Gastrocnemius medialis (tissue), 4 donors: ENCODE measurements around the gene CMTM2. TPM values are rescaled to one million over a fixed set of nuclear protein-coding genes. Genes with fewer than 3 reads are reported as not detected.

Experiments
- ATAC-seq, 2 donors: fragments of 150-250 bp; one replicate each; pipeline ENCODE4 v1.9.1; 2016
- DNase-seq, 2 donors: peaks; one replicate each; pipeline ENCODE4 v3.0.0-alpha.2; 2019
- H3K27ac ChIP-seq, 4 donors: fragments of 200-600 bp; sonication (generic); 1 replicate in 1 of 4; 2 replicates in 3 of 4; pipeline ENCODE4 v1.5.1; 2016 to 2018; ENCODE audit warnings: mild to moderate bottlenecking in 2 of 4, moderate library complexity in 1 of 4
- H3K27me3 ChIP-seq, 3 donors: fragments of 200-600 bp; sonication (generic) in 2 of 3; 1 replicate in 1 of 3; 2 replicates in 2 of 3; pipeline versions ENCODE4 v1.5.1 to v1.6.0; 2016 to 2019; ENCODE audit warnings: mild to moderate bottlenecking in 1 of 3, moderate library complexity in 1 of 3
- H3K36me3 ChIP-seq, 2 donors: fragments of 200-600 bp; sonication (generic) in 1 of 2; one replicate each; pipeline ENCODE4 v1.5.1; 2017 to 2018
- H3K4me1 ChIP-seq, 2 donors: fragments of 200-600 bp; sonication (generic) in 1 of 2; one replicate each; pipeline ENCODE4 v1.5.1; 2016 to 2017; ENCODE audit warnings: mild to moderate bottlenecking in 2 of 2
- H3K4me3 ChIP-seq, 4 donors: fragments of 200-600 bp; sonication (generic) in 3 of 4; 1 replicate in 1 of 4; 2 replicates in 3 of 4; pipeline ENCODE4 v1.5.1; 2016 to 2019; ENCODE audit warnings: mild to moderate bottlenecking in 2 of 4
- H3K9me3 ChIP-seq, 3 donors: fragments of 200-600 bp; sonication (generic) in 2 of 3; 1 replicate in 1 of 3; 2 replicates in 2 of 3; pipeline ENCODE4 v1.5.1; 2016 to 2019
- CTCF ChIP-seq, 5 experiments: fragments of 450-650 bp in 3 of 5; fragments of 200-600 bp in 2 of 5; sonication (generic) in 2 of 5; IDR thresholded peaks in 4 of 5; conservative IDR thresholded peaks in 1 of 5; 1 replicate in 4 of 5; 2 replicates in 1 of 5; pipeline ENCODE4 v1.5.1; 2016 to 2019; ENCODE audit warnings: antibody characterized with exemption in 5 of 5, mild to moderate bottlenecking in 3 of 5, moderate library complexity in 3 of 5
- POLR2A ChIP-seq, 2 donors: fragments of 450-650 bp; IDR thresholded peaks; one replicate each; pipeline ENCODE4 v1.6.1; 2017; ENCODE audit warnings: antibody characterized with exemption in 2 of 2, mild to moderate bottlenecking in 2 of 2, moderate library complexity in 2 of 2
- in situ Hi-C, 4 donors: fragments of 200-750 bp; cut with MboI; loops; one replicate each; pipeline versions ENCODE4 v1.15.0 to v1.8.0; 2017; ENCODE audit warnings: low sequenced_read_pairs in 4 of 4
- intact Hi-C: fragments of 100-400 bp; cut with DNase I; formaldehyde crosslinking; loops from one replicate; pipeline ENCODE4 v1.15.1; 2023; ENCODE audit warnings: low total_unique reads
- total RNA-seq, 4 donors: library from RNA; depleted of rRNA; stranded (reverse); fragments of >200 nt; gene quantifications; one replicate each; pipeline versions ENCODE4 v1.1.0 to v1.2.3, GENCODE V29; 2016

Gene CMTM2
- total RNA-seq, 4 donors from 2014 or later: not detected

GRCh38 chr16:66576296-66576695 is 3.0 kb upstream of the CMTM2 start:
- Histone ChIP-seq H3K9me3 (no peaks in the 10 kb centered on the region), H3K4me1 (peaks cover 27% of the 10 kb centered on the region in 2 donors), H3K27me3 (peaks cover 13 to 29% (median 20%) of the 10 kb centered on the region in 3 donors), H3K4me3 (no peak overlapping the region), H3K36me3 (no peaks in the 10 kb centered on the region), H3K27ac (no peak overlapping the region)
- intact Hi-C loops: no loop called here
- TF ChIP-seq CTCF (IDR thresholded peaks at IDR 0.05 in 4 of 5, conservative IDR thresholded peaks at IDR 0.05 in 1 of 5): no peak
- no peak for TF ChIP-seq POLR2A (IDR thresholded peaks at IDR 0.05)
- ATAC-seq (no peak), DNase-seq (peak in 1 of 2 donors; percentile 43)
- in situ Hi-C loops: no loop called here

GRCh38 chr16:66580605-66581209 is 1.4 kb downstream of the CMTM2 start:
- no peaks in the 10 kb centered on the region for H3K9me3 ChIP-seq
- ATAC-seq (peak; percentile 96 to 99), DNase-seq (peak in 1 of 2 donors; percentile 24)
- no peaks in the 10 kb centered on the region for H3K36me3 ChIP-seq
- H3K27me3 ChIP-seq: peaks cover 13 to 29% (median 20%) of the 10 kb centered on the region in 3 donors
- TF ChIP-seq POLR2A (IDR thresholded peaks at IDR 0.05): no peak
- TF ChIP-seq CTCF (IDR thresholded peaks at IDR 0.05 in 4 of 5, conservative IDR thresholded peaks at IDR 0.05 in 1 of 5): no peak
- H3K4me1 ChIP-seq: peaks cover 27% of the 10 kb centered on the region in 2 donors
- H3K4me3 ChIP-seq: no peak overlapping the region
- intact Hi-C loops (no loop called here), in situ Hi-C loops (no loop called here)
- H3K27ac ChIP-seq: peak overlapping the region in 3 of 4 donors; percentile 33 to 48 (median 35)

- Histone ChIP-seq H3K4me1 (peaks cover 27% of the 10 kb centered on the region in 2 donors), H3K9me3 (no peaks in the 10 kb centered on the region), H3K27me3 (peaks cover 13 to 25% (median 20%) of the 10 kb centered on the region in 3 donors), H3K36me3 (no peaks in the 10 kb centered on the region), H3K4me3 (no peak overlapping the region), H3K27ac (peak overlapping the region in 3 of 4 donors; percentile 33 to 48 (median 35))
- no peak for TF ChIP-seq POLR2A (IDR thresholded peaks at IDR 0.05)
- no peak for TF ChIP-seq CTCF (IDR thresholded peaks at IDR 0.05 in 4 of 5, conservative IDR thresholded peaks at IDR 0.05 in 1 of 5)
- in situ Hi-C loops: no loop called here
- DNase-seq (no peak), ATAC-seq (no peak)
- intact Hi-C loops: no loop called here
Observed at GRCh38 chr16:66581246-66581952, 2.1 kb downstream of the CMTM2 start.

GRCh38 chr16:66585481-66586239 is 6.4 kb downstream of the CMTM2 start:
- no peak for DNase-seq
- Histone ChIP-seq H3K9me3 (no peaks in the 10 kb centered on the region), H3K4me1 (peaks cover 6 to 7% of the 10 kb centered on the region in 2 donors), H3K4me3 (no peak overlapping the region), H3K36me3 (no peaks in the 10 kb centered on the region), H3K27ac (no peak overlapping the region), H3K27me3 (no peaks in the 10 kb centered on the region)
- in situ Hi-C loops: no loop called here
- no peak for ATAC-seq
- TF ChIP-seq CTCF (IDR thresholded peaks at IDR 0.05 in 4 of 5, conservative IDR thresholded peaks at IDR 0.05 in 1 of 5) (no peak), POLR2A (IDR thresholded peaks at IDR 0.05) (no peak)
- intact Hi-C loops: loop anchor here (5.0 kb wide), 1 partner anchor 103 kb away; no protein-coding TSS in a partner anchor
